Esophagus (tissue), 2 donors: ENCODE measurements around the gene NT5C. TPM values are rescaled to one million over a fixed set of nuclear protein-coding genes. Genes with fewer than 3 reads are reported as not detected.
"Not testable (repeated sequence)": the region's sequence is repeated elsewhere in the genome, so short reads cannot be mapped to it uniquely, and the experiment has no call there.

Experiments used
- H3K27ac ChIP-seq, 2 donors: one replicate each; pipeline ENCODE4 v1.5.1; 2013; ENCODE audit warnings: low read depth in 2 of 2, mild to moderate bottlenecking in 2 of 2, inconsistent platforms in 1 of 2, low read length in 1 of 2, moderate library complexity in 1 of 2
- H3K27me3 ChIP-seq, 2 donors: one replicate each; pipeline ENCODE4 v1.6.1; 2013; ENCODE audit warnings: low read length in 2 of 2, control low read depth in 1 of 2, mild to moderate bottlenecking in 1 of 2; ENCODE audit not compliant: insufficient read depth in 2 of 2, control insufficient read depth in 1 of 2
- H3K36me3 ChIP-seq, 2 donors: one replicate each; pipeline ENCODE4 v1.6.1; 2013; ENCODE audit warnings: low read length in 1 of 2; ENCODE audit not compliant: control insufficient read depth in 2 of 2, insufficient read depth in 2 of 2
- H3K4me1 ChIP-seq, 2 donors: one replicate each; pipeline ENCODE4 v1.6.1; 2013; ENCODE audit warnings: low read length in 1 of 2; ENCODE audit not compliant: control insufficient read depth in 2 of 2, insufficient read depth in 2 of 2
- H3K4me3 ChIP-seq, 2 donors: one replicate each; pipeline ENCODE4 v1.5.1; 2013; ENCODE audit warnings: low read length in 2 of 2, mild to moderate bottlenecking in 2 of 2, low read depth in 1 of 2, moderate library complexity in 1 of 2
- H3K9me3 ChIP-seq, 2 donors: one replicate each; pipeline ENCODE4 v1.6.1; 2013; ENCODE audit warnings: mild to moderate bottlenecking in 2 of 2, low read depth in 1 of 2, low read length in 1 of 2, moderate library complexity in 1 of 2; ENCODE audit not compliant: control insufficient read depth in 2 of 2, insufficient read depth in 1 of 2
- WGBS, 2 donors: extraction: QIAGEN DNeasy Blood & Tissue Kit; methylation state at CpG; one replicate each; pipeline ENCODE4 v1.1.7; 2013; 5-methylcytosine and 5-hydroxymethylcytosine counted together
- polyA plus RNA-seq, 2 donors: library from polyadenylated mRNA; stranded (reverse); fragments of 200-250 nt; gene quantifications; one replicate each; pipeline ENCODE4 v1.2.3, GENCODE V29; 2013
- donor health status: healthy with polysubstance abuse.
- donor health status: Bipolar disorder and iron deficiency.

NT5C gene
- polyA plus RNA-seq, 2 donors: 64.2 to 79.0 TPM

DNA sequence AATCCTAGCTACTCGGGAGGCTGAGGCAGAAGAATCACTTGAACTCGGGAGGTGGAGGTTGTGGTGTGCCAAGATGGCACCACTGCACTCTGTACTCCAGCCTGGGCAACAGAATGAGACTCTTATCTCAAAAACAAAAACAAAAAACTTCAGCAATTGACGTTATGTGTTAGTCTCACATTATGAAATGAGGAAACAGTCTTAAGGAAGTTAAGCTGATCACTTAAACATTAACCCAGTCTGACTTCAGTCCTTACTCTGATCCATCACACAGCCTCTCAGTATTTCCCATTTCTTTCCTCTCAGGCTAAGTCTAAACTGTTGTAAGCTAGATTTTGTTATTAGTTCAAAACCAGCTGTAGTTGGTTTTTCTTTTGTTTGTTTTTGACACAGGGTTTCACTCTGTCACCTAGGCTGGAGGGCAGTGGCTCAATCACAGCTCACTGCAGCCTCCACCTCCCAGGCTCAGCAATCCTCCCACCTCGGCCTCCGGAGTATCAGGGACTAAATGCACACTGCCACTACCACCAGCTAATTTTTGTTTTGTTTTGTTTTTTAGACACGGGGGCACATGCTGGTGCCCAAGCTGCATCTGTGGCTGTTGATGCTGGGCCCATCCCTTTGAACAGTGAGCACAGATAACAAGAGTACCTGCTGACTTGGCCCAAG lies 16.5 kb upstream of the NT5C start:
- no peaks in the 10 kb centered on the region for H3K27me3 ChIP-seq
- no peak overlapping the region for H3K27ac ChIP-seq
- no peak overlapping the region for H3K4me3 ChIP-seq
- H3K36me3 ChIP-seq: peaks cover 0 to 18% of the 10 kb centered on the region in 2 donors
- 85 to 88% methylated on average over 6 of the region's 6 CpGs for WGBS, 2 donors
- no peaks in the 10 kb centered on the region for H3K4me1 ChIP-seq
- no peaks in the 10 kb centered on the region for H3K9me3 ChIP-seq

- no peaks in the 10 kb centered on the region for H3K27me3 ChIP-seq
- no peaks in the 10 kb centered on the region for H3K9me3 ChIP-seq
- no peak overlapping the region for H3K27ac ChIP-seq
- H3K36me3 ChIP-seq: peaks cover 0 to 18% of the 10 kb centered on the region in 2 donors
- no peaks in the 10 kb centered on the region for H3K4me1 ChIP-seq
- 86 to 87% methylated on average over 3 of the region's 3 CpGs for WGBS, 2 donors
- H3K4me3 ChIP-seq: no peak overlapping the region
These were observed 15.1 kb upstream of the NT5C start for GRCh38 chr17:75146592-75146991.

GRCh38 chr17:75144816-75145512 lies 13.4 kb upstream of the NT5C start:
- Histone ChIP-seq H3K4me3 (no peak overlapping the region), H3K27me3 (no peaks in the 10 kb centered on the region), H3K4me1 (no peaks in the 10 kb centered on the region), H3K27ac (no peak overlapping the region), H3K36me3 (peaks cover 0 to 22% of the 10 kb centered on the region in 2 donors), H3K9me3 (no peaks in the 10 kb centered on the region)
- WGBS, 2 donors: 87 to 90% methylated on average over 11 of the region's 11 CpGs

GRCh38 chr17:75142236-75142971 lies 10.9 kb upstream of the NT5C start:
- no peaks in the 10 kb centered on the region for H3K27me3 ChIP-seq
- 63 to 71% methylated on average over 12 to 13 of the region's 13 CpGs for WGBS, 2 donors
- no peaks in the 10 kb centered on the region for H3K4me1 ChIP-seq
- no peaks in the 10 kb centered on the region for H3K9me3 ChIP-seq
- H3K4me3 ChIP-seq: no peak overlapping the region
- peaks cover 0 to 15% of the 10 kb centered on the region in 2 donors for H3K36me3 ChIP-seq
- H3K27ac ChIP-seq: peak overlapping the region; percentile 18 to 21

- Histone ChIP-seq H3K36me3 (peaks cover 0 to 9% of the 10 kb centered on the region in 2 donors), H3K4me1 (no peaks in the 10 kb centered on the region), H3K9me3 (no peaks in the 10 kb centered on the region), H3K4me3 (no peak overlapping the region), H3K27me3 (no peaks in the 10 kb centered on the region), H3K27ac (no peak overlapping the region)
- WGBS, 2 donors: 94 to 95% methylated on average over 5 of the region's 5 CpGs
These were observed 7.0 kb upstream of the NT5C start for GRCh38 chr17:75138519-75138918.

- H3K4me1 ChIP-seq, H3K4me3 ChIP-seq, H3K27me3 ChIP-seq, H3K36me3 ChIP-seq, H3K9me3 ChIP-seq, H3K27ac ChIP-seq: not testable (repeated sequence)
- 92 to 93% methylated on average over 9 of the region's 9 CpGs for WGBS, 2 donors
These were observed 6.2 kb upstream of the NT5C start for GRCh38 chr17:75137762-75138161.

GRCh38 chr17:75135946-75136345 lies 4.4 kb upstream of the NT5C start:
- Histone ChIP-seq H3K4me3 (no peak overlapping the region), H3K27ac (peak overlapping the region; percentile 58 to 60), H3K27me3 (no peaks in the 10 kb centered on the region), H3K9me3 (no peaks in the 10 kb centered on the region), H3K4me1 (no peaks in the 10 kb centered on the region), H3K36me3 (peaks cover 0 to 8% of the 10 kb centered on the region in 2 donors)
- WGBS, 2 donors: 54 to 77% methylated on average over 8 of the region's 8 CpGs

DNA sequence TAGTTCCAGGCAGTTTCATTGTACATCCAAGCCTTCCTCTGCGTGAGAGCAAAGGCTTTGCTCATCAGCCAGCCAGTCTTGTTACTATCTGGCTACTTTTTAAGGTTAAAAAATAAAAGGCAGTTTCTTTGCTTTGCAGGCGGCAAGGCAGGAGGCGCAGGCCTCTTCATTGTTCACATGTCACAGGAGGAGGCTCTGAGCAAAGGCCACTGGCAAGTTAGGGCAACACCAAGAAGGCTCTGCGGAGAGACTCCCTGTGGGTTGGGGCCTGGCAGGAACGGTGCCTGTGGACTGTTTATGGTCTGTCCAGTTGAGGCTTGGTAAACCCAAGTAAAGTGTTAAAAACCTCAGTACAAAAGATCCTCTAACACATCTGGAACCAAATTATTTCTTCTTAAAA lies 3.9 kb upstream of the NT5C start:
- H3K36me3 ChIP-seq: peaks cover 0 to 5% of the 10 kb centered on the region in 2 donors
- H3K27me3 ChIP-seq: no peaks in the 10 kb centered on the region
- 60 to 70% methylated on average over 5 of the region's 5 CpGs for WGBS, 2 donors
- H3K27ac ChIP-seq: peak overlapping the region; percentile 60 to 62
- no peaks in the 10 kb centered on the region for H3K9me3 ChIP-seq
- peaks cover 0 to under 1% of the 10 kb centered on the region in 2 donors for H3K4me1 ChIP-seq
- H3K4me3 ChIP-seq: no peak overlapping the region

GRCh38 chr17:75133607-75134347 lies 2.2 kb upstream of the NT5C start:
- Histone ChIP-seq H3K27ac (peak overlapping the region in 1 of 2 donors; percentile 33), H3K36me3 (peaks cover 0 to 16% of the 10 kb centered on the region in 2 donors)
- H3K4me1 ChIP-seq, H3K4me3 ChIP-seq, H3K9me3 ChIP-seq, H3K27me3 ChIP-seq: not testable (repeated sequence)
- 77 to 81% methylated on average over 14 of the region's 14 CpGs for WGBS, 2 donors
